AG04449 (cell line): ENCODE data around the gene CFL2.
A peak's percentile ranks its signal among the peaks of the same experiment; 100 is the strongest.

Source experiments
- CTCF ChIA-PET: fragments of 350-600 bp; formaldehyde crosslinking; extraction: SDS; loops from one replicate; lab custom pipeline; 2021; ENCODE audit warnings: antibody characterized with exemption; lab: Yijun Ruan, JAX
- POLR2A ChIA-PET: fragments of 400-600, 350-600 bp; formaldehyde crosslinking; extraction: SDS; loops from one replicate; lab custom pipeline; 2020; ENCODE audit warnings: antibody characterized with exemption, inconsistent platforms; lab: Yijun Ruan, JAX
- DNase-seq: peaks from one replicate; pipeline ENCODE4 v3.0.0-alpha.2; 2010; ENCODE audit warnings: low read depth, low spot score
- H3K4me3 ChIP-seq: 2 replicates; pipeline ENCODE4 v1.5.1; 2011; ENCODE audit warnings: low read depth, mild to moderate bottlenecking, control low read depth, low read length
- TF ChIP-seq, protein P1 (sequence below): IDR thresholded peaks from one replicate; pipeline ENCODE4 v1.5.1; 2011; ENCODE audit warnings: mild to moderate bottlenecking, moderate library complexity, low read length, control low read depth, inconsistent platforms; ENCODE audit not compliant: insufficient read depth; ENCODE audit errors: missing control alignments

The CFL2 gene

DNA sequence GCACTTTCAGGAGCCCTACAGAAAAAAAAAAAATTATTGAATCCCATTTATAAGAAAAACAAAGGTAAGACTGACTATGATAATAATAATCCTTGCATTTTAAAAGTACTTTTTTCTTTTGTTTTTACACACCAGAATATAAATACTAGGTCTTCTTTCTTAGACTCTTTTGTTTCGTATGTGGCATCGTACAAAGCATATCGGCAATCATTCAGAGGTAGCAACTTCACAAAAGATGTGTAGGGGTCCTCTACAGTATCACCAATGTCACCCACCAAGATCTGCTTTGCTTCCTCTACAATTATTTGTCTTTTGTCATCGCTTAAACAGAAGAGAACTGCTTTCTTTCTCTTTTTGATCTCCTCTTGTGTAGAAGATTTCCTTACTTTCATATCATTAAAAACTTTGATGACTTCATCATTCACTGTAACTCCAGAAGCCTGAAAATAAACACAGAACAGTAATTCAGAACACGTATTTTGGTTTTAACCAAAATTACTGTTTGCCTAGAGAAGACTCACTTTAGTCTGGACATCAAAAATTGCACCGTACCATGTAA is 1.2 kb downstream of the CFL2 start:
- TF ChIP-seq, protein P1, sequence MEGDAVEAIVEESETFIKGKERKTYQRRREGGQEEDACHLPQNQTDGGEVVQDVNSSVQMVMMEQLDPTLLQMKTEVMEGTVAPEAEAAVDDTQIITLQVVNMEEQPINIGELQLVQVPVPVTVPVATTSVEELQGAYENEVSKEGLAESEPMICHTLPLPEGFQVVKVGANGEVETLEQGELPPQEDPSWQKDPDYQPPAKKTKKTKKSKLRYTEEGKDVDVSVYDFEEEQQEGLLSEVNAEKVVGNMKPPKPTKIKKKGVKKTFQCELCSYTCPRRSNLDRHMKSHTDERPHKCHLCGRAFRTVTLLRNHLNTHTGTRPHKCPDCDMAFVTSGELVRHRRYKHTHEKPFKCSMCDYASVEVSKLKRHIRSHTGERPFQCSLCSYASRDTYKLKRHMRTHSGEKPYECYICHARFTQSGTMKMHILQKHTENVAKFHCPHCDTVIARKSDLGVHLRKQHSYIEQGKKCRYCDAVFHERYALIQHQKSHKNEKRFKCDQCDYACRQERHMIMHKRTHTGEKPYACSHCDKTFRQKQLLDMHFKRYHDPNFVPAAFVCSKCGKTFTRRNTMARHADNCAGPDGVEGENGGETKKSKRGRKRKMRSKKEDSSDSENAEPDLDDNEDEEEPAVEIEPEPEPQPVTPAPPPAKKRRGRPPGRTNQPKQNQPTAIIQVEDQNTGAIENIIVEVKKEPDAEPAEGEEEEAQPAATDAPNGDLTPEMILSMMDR: no peak
- peak overlapping the region; percentile 73 for H3K4me3 ChIP-seq
- ChIA-PET CTCF (interaction anchor here (2.1 to 10.0 kb wide), 4 partner anchors 9 to 42 kb away, joined by 5 to 63 read pairs (median 20); no protein-coding TSS in a partner anchor), POLR2A (interaction anchor here (0.6 to 1.5 kb wide), 4 partner anchors 10 to 91 kb away, joined by 3 to 8 read pairs (median 4); no protein-coding TSS in a partner anchor)
- DNase-seq: no peak

DNA sequence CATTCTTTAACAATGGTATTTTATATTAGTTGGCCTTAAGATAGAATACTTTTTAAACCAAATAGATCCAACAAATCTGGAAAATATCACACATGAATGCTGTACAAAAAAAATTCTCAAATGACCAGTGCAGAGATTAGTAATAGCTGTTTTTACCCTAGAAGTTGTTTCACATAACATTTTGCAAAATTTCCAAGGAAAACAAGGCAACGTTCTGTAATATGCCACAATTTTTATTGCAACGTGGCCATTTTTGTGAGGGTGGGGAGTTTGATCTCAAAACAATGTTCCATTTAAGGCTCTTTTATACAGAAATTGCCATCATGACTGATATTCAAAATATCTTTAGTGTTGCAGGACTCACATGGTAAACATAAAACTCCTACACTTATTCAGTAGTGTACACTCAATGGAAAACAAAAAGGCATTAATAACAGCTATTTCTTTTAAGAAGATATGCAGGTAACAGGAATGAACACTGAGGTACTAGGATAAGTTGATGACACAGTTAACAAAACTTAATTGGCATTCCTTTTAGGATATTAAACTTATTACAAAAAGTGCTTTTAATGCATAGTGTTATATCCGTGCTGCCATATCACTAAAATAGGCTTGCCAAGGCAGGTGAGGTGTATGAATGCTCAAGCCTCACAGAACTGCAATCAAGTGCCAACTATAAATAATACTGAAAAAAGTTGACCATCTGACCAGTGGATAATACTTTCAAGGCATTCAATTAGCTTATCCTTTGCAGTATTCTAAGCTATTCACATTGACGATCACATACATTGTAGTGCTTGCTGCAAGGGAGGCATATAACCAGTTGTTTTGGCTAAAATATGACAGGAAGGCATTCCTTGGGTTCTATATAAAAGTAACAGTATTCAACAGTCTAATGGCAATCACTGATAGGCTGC is 2.3 kb downstream of the CFL2 start:
- POLR2A ChIA-PET: no interaction called here
- no peak for DNase-seq
- CTCF ChIA-PET: interaction anchor here (2.1 to 10.0 kb wide), 3 partner anchors 8 to 39 kb away, joined by 5 to 63 read pairs (median 17); no protein-coding TSS in a partner anchor
- TF ChIP-seq, protein P1: no peak
- H3K4me3 ChIP-seq: peak overlapping the region; percentile 73

DNA sequence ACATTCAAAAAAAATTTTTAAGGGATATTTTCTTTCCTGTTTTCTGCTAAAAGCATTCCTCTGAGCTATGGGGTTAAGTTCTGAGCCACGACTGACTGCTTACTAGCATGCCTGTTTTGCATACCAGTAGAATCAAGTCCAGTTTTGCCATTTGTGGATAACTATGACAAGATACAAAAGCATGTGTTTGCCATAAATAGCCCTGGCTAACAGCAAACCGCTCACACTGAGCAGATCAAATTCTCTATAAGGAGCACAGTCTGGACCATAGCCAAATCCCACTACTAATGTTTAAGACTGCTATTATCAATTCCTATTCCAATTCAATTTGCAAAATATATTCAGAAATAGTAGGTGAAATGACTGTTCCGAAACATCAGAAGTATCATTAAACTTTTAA is 3.2 kb downstream of the CFL2 start:
- TF ChIP-seq, protein P1: no peak
- ChIA-PET CTCF (interaction anchor here (1.0 to 10.0 kb wide), 4 partner anchors 13 to 41 kb away, joined by 3 to 63 read pairs (median 10); no protein-coding TSS in a partner anchor), POLR2A (interaction anchor here (0.9 to 1.5 kb wide), 2 partner anchors 11 to 60 kb away, joined by 4 to 9 read pairs; no protein-coding TSS in a partner anchor)
- H3K4me3 ChIP-seq: no peak overlapping the region
- peak; percentile 93 for DNase-seq

DNA sequence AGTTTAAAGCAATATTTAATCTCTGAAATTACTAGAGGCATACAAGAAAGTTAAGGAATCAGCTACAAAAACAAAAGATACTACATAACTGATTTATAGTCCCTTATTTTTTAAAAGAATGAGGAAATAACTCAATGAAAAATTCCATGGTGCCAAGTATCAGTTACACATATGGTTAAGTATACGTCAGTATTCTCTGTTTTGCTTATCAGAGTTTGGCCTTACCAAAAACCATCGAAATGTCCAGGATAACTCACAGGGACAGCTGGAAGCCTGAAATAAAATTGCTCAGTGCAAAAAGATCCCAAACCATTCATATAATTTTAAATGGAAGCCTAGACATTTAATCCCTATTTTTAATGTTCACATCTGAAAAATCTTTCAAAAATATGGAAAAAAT is 3.6 kb downstream of the CFL2 start:
- POLR2A ChIA-PET: interaction anchor here (0.9 to 1.5 kb wide), 2 partner anchors 11 to 60 kb away, joined by 4 to 9 read pairs; no protein-coding TSS in a partner anchor
- no peak for DNase-seq

DNA sequence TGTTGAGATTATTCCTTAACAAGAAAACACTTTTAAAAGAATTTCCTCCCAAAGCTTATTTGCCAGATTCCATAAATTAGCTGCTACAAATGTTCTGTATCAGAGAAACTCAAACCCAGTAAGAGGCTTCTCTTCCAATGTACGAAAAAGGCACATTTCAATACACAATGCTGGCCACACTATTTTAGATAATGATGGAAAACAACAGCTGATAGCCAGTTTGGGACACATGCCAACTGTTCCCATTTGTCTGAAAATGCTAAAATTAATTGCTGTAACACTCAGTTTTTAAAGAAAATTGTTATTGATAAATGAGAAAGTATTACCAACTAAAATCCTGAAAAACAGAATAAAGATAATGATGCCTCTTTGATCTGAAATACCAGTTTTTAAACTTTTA is 4.4 kb downstream of the CFL2 start:
- TF ChIP-seq, protein P1: no peak
- ChIA-PET CTCF (interaction anchor here (0.9 to 10.0 kb wide), 4 partner anchors 9 to 37 kb away, joined by 3 to 63 read pairs (median 11); no protein-coding TSS in a partner anchor), POLR2A (interaction anchor here (1.5 kb wide), 1 partner anchor 10 kb away, joined by 9 read pairs; no protein-coding TSS in a partner anchor)
- H3K4me3 ChIP-seq: no peak overlapping the region
- DNase-seq: no peak

More for the DNA sequence above, 3.6 kb downstream of the CFL2 start:
- TF ChIP-seq, protein P1: no peak
- CTCF ChIA-PET: interaction anchor here (1.0 to 10.0 kb wide), 4 partner anchors 13 to 41 kb away, joined by 3 to 63 read pairs (median 10); no protein-coding TSS in a partner anchor
- H3K4me3 ChIP-seq: no peak overlapping the region
